ENCODE data around the gene TMEM132D. TPM values are rescaled to one million over a fixed set of nuclear protein-coding genes. Genes with fewer than 3 reads are reported as not detected.

Gene TMEM132D
- total RNA-seq, 1 donor from 2014 or later, result not detected

DNA sequence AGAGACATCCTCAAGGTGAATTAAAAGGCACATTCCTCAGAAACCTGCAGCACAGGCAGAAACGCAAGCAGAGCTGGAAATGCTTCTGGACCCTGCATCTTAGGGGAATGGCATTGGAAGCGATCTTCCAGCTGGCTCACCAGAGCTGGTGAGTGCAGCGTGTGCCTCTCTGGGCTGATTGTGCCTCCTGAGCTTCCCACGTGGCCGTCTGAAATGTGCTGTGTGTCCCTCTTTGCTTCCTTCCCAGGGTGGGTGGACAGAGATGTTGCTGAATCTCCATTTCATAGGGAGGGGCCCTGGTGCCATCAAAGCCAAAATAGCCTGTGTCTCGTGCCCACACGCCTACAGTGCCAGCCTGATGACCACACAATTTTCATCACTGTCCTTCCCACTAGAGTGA lies 34.3 kb upstream of the TMEM132D start:
- H3K4me1 Mint-ChIP-seq (ENCODE audit: low read depth, unreplicated experiment), result no peaks in the 10 kb centered on the region
- Histone ChIP-seq H3K27ac (ENCODE audit: low read depth, low read length) (no peak overlapping the region), H3K9ac (ENCODE audit: low read length) (no peak overlapping the region), H3K4me1 (ENCODE audit: insufficient read depth, low read length) (no peaks in the 10 kb centered on the region), H3K79me2 (ENCODE audit: insufficient read depth, low read length) (no peaks in the 10 kb centered on the region), H3K4me2 (ENCODE audit: low read length) (no peak overlapping the region), H4K20me1 (ENCODE audit: insufficient read depth, low read length) (no peaks in the 10 kb centered on the region), H3K9me3 (ENCODE audit: insufficient read depth, low read depth, low read length) (peaks cover 3% of the 10 kb centered on the region), H3K36me3 (ENCODE audit: insufficient read depth, low read length) (no peaks in the 10 kb centered on the region), H3K4me3 (ENCODE audit: insufficient read depth, low read depth, low read length) (no peak overlapping the region), H2AFZ (ENCODE audit: low read depth, low read length) (no peak overlapping the region), H3K27me3 (ENCODE audit: insufficient read depth, low read length) (no peaks in the 10 kb centered on the region)
- DNase-seq (ENCODE audit: low read depth) (no peak), FAIRE-seq (no peak)
- H3K9me3 Mint-ChIP-seq (ENCODE audit: unreplicated experiment), result peaks cover 20% of the 10 kb centered on the region
- TF ChIP-seq, protein P1, sequence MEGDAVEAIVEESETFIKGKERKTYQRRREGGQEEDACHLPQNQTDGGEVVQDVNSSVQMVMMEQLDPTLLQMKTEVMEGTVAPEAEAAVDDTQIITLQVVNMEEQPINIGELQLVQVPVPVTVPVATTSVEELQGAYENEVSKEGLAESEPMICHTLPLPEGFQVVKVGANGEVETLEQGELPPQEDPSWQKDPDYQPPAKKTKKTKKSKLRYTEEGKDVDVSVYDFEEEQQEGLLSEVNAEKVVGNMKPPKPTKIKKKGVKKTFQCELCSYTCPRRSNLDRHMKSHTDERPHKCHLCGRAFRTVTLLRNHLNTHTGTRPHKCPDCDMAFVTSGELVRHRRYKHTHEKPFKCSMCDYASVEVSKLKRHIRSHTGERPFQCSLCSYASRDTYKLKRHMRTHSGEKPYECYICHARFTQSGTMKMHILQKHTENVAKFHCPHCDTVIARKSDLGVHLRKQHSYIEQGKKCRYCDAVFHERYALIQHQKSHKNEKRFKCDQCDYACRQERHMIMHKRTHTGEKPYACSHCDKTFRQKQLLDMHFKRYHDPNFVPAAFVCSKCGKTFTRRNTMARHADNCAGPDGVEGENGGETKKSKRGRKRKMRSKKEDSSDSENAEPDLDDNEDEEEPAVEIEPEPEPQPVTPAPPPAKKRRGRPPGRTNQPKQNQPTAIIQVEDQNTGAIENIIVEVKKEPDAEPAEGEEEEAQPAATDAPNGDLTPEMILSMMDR (IDR thresholded peaks at IDR 0.05; ENCODE audit: insufficient read depth, low read depth, low read length), result no peak
- no peak for TF ChIP-seq EZH2 (IDR thresholded peaks at IDR 0.05; ENCODE audit: insufficient read depth, low read length)
- no peak overlapping the region for H3K4me3 Mint-ChIP-seq (ENCODE audit: unreplicated experiment)
- no peak overlapping the region for H3K27ac Mint-ChIP-seq (ENCODE audit: unreplicated experiment)
- H3K27me3 Mint-ChIP-seq (ENCODE audit: low read depth, unreplicated experiment), result no peaks in the 10 kb centered on the region
- H3K36me3 Mint-ChIP-seq (ENCODE audit: low read depth, unreplicated experiment), result no peaks in the 10 kb centered on the region

DNA sequence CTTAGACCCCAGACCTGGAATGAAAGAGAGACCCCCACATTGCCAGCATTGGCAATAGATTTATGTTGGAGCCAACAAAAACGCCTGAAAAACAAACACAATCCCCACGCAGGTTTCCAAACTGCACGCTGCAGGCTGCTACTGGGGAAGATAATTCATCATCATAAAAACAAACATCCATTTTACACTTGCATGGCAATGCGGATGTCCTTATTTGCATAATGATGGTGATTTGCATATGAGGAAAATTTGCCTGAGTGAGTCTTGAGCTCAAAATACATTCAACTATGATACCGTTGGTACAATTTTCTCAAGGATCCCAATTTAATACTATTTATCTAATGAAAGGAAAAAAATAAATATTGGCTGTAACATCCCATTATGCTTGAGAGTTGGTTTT lies 33.6 kb upstream of the TMEM132D start:
- H3K9ac ChIP-seq (ENCODE audit: low read length), result no peak overlapping the region
- H3K36me3 ChIP-seq (ENCODE audit: insufficient read depth, low read length), result no peaks in the 10 kb centered on the region
- no peak overlapping the region for H3K4me2 ChIP-seq (ENCODE audit: low read length)
- no peak overlapping the region for H3K4me3 Mint-ChIP-seq (ENCODE audit: unreplicated experiment)
- H3K36me3 Mint-ChIP-seq (ENCODE audit: low read depth, unreplicated experiment), result no peaks in the 10 kb centered on the region
- H3K27me3 Mint-ChIP-seq (ENCODE audit: low read depth, unreplicated experiment), result no peaks in the 10 kb centered on the region
- H2AFZ ChIP-seq (ENCODE audit: low read depth, low read length), result no peak overlapping the region
- H3K4me3 ChIP-seq (ENCODE audit: insufficient read depth, low read depth, low read length), result no peak overlapping the region
- H3K27ac Mint-ChIP-seq (ENCODE audit: unreplicated experiment), result no peak overlapping the region
- no peaks in the 10 kb centered on the region for H4K20me1 ChIP-seq (ENCODE audit: insufficient read depth, low read length)
- H3K9me3 Mint-ChIP-seq (ENCODE audit: unreplicated experiment), result peaks cover 23% of the 10 kb centered on the region
- FAIRE-seq (no peak), DNase-seq (ENCODE audit: low read depth) (no peak)
- no peak overlapping the region for H3K27ac ChIP-seq (ENCODE audit: low read depth, low read length)
- peaks cover 3% of the 10 kb centered on the region for H3K9me3 ChIP-seq (ENCODE audit: insufficient read depth, low read depth, low read length)
- no peaks in the 10 kb centered on the region for H3K27me3 ChIP-seq (ENCODE audit: insufficient read depth, low read length)
- H3K79me2 ChIP-seq (ENCODE audit: insufficient read depth, low read length), result no peaks in the 10 kb centered on the region
- no peaks in the 10 kb centered on the region for H3K4me1 Mint-ChIP-seq (ENCODE audit: low read depth, unreplicated experiment)
- H3K4me1 ChIP-seq (ENCODE audit: insufficient read depth, low read length), result no peaks in the 10 kb centered on the region
- TF ChIP-seq, protein P1 (IDR thresholded peaks at IDR 0.05; ENCODE audit: insufficient read depth, low read depth, low read length), result no peak
- TF ChIP-seq EZH2 (IDR thresholded peaks at IDR 0.05; ENCODE audit: insufficient read depth, low read length), result no peak

GRCh38 chr12:129928643-129929042 lies 24.8 kb upstream of the TMEM132D start:
- no peak overlapping the region for H3K4me2 ChIP-seq (ENCODE audit: low read length)
- peaks cover 28% of the 10 kb centered on the region for H3K9me3 Mint-ChIP-seq (ENCODE audit: unreplicated experiment)

More at GRCh38 chr12:129928643-129929042, 24.8 kb upstream of the TMEM132D start:
- TF ChIP-seq, protein P1 (IDR thresholded peaks at IDR 0.05; ENCODE audit: insufficient read depth, low read depth, low read length), result no peak
- no peak for TF ChIP-seq EZH2 (IDR thresholded peaks at IDR 0.05; ENCODE audit: insufficient read depth, low read length)
- Histone ChIP-seq H3K79me2 (ENCODE audit: insufficient read depth, low read length) (no peaks in the 10 kb centered on the region), H4K20me1 (ENCODE audit: insufficient read depth, low read length) (no peaks in the 10 kb centered on the region), H3K9me3 (ENCODE audit: insufficient read depth, low read depth, low read length) (no peaks in the 10 kb centered on the region), H2AFZ (ENCODE audit: low read depth, low read length) (no peak overlapping the region), H3K36me3 (ENCODE audit: insufficient read depth, low read length) (no peaks in the 10 kb centered on the region), H3K4me1 (ENCODE audit: insufficient read depth, low read length) (no peaks in the 10 kb centered on the region), H3K27me3 (ENCODE audit: insufficient read depth, low read length) (no peaks in the 10 kb centered on the region), H3K4me3 (ENCODE audit: insufficient read depth, low read depth, low read length) (no peak overlapping the region), H3K27ac (ENCODE audit: low read depth, low read length) (no peak overlapping the region), H3K9ac (ENCODE audit: low read length) (no peak overlapping the region)
- no peak for FAIRE-seq
- no peak for DNase-seq (ENCODE audit: low read depth)
- Mint-ChIP-seq H3K36me3 (ENCODE audit: low read depth, unreplicated experiment) (no peaks in the 10 kb centered on the region), H3K4me1 (ENCODE audit: low read depth, unreplicated experiment) (no peaks in the 10 kb centered on the region), H3K4me3 (ENCODE audit: unreplicated experiment) (no peak overlapping the region), H3K27ac (ENCODE audit: unreplicated experiment) (no peak overlapping the region), H3K27me3 (ENCODE audit: low read depth, unreplicated experiment) (no peaks in the 10 kb centered on the region)

Measured in astrocyte (in vitro differentiated cells and primary cell).